Stomach (tissue), 4 donors: ENCODE results near the gene ANKS1A.

Experiments
- CTCF ChIP-seq, 7 experiments: fragments of 450-650 bp in 4 of 7; fragments of 200-600 bp in 3 of 7; sonication (generic) in 3 of 7; IDR thresholded peaks; one replicate each; pipeline ENCODE4 v1.5.1; 2016 to 2019; ENCODE audit warnings: antibody characterized with exemption in 7 of 7, control low read depth in 2 of 7, mild to moderate bottlenecking in 1 of 7
- EP300 ChIP-seq: sonication (generic); formaldehyde crosslinking; IDR thresholded peaks from one replicate; pipeline ENCODE4 v1.6.1; 2017; ENCODE audit warnings: antibody characterized with exemption
- POLR2A ChIP-seq, 4 donors: fragments of 450-650 bp; IDR thresholded peaks; one replicate each; pipeline ENCODE4 v1.6.1; 2016; ENCODE audit warnings: antibody characterized with exemption in 4 of 4, control low read depth in 2 of 4, mild to moderate bottlenecking in 1 of 4, moderate library complexity in 1 of 4
- POLR2AphosphoS5 ChIP-seq, 3 donors: sonication (generic); formaldehyde crosslinking; IDR thresholded peaks; one replicate each; pipeline ENCODE4 v1.6.1; 2016; ENCODE audit warnings: antibody characterized with exemption in 3 of 3

GRCh38 chr6:35056952-35057351 is 167.9 kb downstream of the ANKS1A start:
- TF ChIP-seq POLR2AphosphoS5 (IDR thresholded peaks at IDR 0.05) (no peak), CTCF (IDR thresholded peaks at IDR 0.05) (no peak), POLR2A (IDR thresholded peaks at IDR 0.05) (no peak), EP300 (no peak)
